Sciatic nerve (tissue), 2 donors: ENCODE data around the gene LDB1. TPM values are rescaled to one million over a fixed set of nuclear protein-coding genes. Genes with fewer than 3 reads are reported as not detected.

Experiments used
- ATAC-seq: fragments of 200-7000 bp; cut with Tn5 transposase; one replicate; pipeline ENCODE4 v1.9.1; 2020; ENCODE audit warnings: mild to moderate bottlenecking, moderate library complexity
- DNase-seq: peaks from one replicate; pipeline ENCODE4 v3.0.0-alpha.2; 2020; ENCODE audit warnings: low spot score
- intact Hi-C: fragments of 100-400 bp; cut with DNase I; formaldehyde crosslinking; loops from one replicate; pipeline ENCODE4 v1.14.2; 2022
- total RNA-seq: library from RNA; stranded (reverse); fragmentation: NEBNext Ultra II Directional; extraction: Animal tissue kit (Norgen Biotek cat#: 25700); gene quantifications from one replicate; pipeline ENCODE4 v1.2.1, GENCODE V29; 2021
- donor health status: DM: no; HTN: no; CAD: no.
- donor health status: DM: no; HTN: no; CAD: no.

LDB1 gene
- 64.3 TPM for total RNA-seq

GRCh38 chr10:102120142-102120990 is at the start of gene LDB1:
Gene LDB1 (minus strand): TSS chr10:102120368. CDS start chr10:102120110, 258 bp downstream.
- ATAC-seq (peak; percentile 57), DNase-seq (peak; percentile 88)
- intact Hi-C loops: no loop called here

DNA sequence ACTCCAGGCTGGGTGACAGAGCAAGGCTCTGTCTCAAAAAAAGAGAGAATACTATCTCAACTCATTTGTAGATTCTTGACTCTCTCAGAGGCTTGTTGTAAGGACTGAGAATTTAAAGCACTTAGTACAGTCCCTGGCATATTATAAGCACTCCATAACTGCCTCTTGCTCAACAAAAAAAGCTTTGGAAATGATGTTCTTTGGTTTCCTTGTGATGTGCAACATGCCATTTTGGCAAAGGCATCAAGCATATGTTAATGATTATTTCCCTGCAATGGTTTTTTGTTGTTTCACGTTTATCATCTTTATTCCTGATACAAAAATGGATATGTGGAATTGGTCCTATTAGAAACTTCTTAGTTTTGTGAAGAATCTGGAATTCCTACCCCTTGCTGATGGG is 47.7 kb upstream of the LDB1 start:
- ATAC-seq (no peak), DNase-seq (no peak)
- intact Hi-C loops: no loop called here

DNA sequence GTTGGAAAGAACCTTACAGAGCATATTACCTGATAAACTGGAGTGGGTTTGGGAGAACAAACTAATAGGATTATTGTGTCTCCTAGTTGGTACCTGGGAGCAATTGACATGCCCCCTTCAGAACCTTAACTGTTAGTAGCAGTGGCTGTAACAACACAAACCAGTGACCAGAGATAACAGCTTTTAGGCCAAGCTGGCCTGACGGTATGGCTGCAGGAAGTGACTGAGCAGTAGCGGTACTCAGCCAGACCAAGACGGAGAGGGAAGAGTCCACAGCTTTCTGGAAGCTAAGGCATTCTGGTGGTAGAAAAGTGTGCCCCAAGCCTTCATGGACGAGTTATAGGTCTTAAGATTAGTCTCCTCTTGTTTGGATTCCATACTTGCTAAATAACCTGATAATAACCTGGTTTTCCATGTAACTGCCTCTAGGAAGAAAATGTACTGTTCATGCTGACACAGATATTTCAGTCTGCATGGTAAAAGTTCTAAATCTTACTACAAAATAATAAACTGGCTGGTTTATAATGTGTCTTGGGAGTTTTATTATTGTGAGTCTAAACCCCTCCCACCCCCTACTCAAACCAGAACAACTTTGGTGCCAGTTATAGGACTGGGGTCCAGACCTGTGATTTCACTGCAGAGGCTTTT is 43.3 kb upstream of the LDB1 start:
- no peak for DNase-seq
- ATAC-seq: no peak
- intact Hi-C loops: no loop called here

DNA sequence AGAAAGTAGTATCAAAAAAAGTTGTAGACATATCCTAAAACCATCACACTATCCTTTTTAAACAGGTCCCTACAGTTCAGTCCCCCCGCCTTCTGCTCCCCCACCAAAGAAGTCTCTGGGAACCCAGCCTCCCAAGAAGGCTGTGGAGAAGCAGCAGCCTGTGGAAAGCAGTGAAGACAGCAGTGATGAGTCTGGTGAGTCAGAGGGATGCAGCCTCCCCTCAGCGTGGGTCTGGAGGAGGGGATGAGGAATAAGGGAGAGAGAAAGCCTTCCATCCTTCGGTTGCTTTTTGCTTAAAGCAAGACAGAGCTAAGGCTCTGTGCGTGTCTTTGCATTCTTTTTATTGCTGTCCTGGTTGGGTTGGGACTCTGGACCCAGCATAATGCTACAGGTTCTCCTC is 39.7 kb upstream of the LDB1 start:
- ATAC-seq (no peak), DNase-seq (no peak)
- intact Hi-C loops: no loop called here

- intact Hi-C loops: no loop called here
- DNase-seq: no peak
- no peak for ATAC-seq
These were observed 39.0 kb upstream of the LDB1 start for GRCh38 chr10:102159051-102159597.

- intact Hi-C loops: no loop called here
- no peak for DNase-seq
- no peak for ATAC-seq
These were observed 37.1 kb upstream of the LDB1 start for GRCh38 chr10:102157224-102157623.

GRCh38 chr10:102154466-102155116 is 34.4 kb upstream of the LDB1 start:
- DNase-seq (no peak), ATAC-seq (no peak)
- intact Hi-C loops: no loop called here

DNA sequence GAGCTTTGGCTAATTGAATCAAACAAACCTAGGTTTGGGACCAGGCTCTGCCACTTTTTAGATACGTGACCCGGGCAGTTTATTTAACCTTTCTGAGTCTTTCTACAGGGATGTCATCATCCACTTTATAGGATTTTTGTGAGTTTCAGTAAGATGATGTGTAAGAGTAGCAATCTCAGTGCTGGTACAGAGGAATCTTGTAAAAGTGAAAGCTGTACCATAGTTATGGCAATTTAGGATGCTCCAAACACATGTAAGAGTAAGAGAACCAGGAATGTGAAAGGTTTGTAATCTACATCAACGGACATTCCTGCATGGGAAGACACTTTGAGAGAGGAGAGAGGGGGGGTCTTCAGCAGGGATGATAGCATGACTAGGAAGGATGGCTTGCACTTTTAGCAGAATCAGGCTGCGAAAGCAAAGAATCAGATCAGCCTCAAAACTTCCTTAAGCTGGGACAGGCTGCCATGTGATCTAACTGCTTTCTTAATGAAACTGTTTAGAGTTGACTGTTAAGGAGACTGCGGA is 33.0 kb upstream of the LDB1 start:
- no peak for ATAC-seq
- no peak for DNase-seq
- intact Hi-C loops: no loop called here

DNA sequence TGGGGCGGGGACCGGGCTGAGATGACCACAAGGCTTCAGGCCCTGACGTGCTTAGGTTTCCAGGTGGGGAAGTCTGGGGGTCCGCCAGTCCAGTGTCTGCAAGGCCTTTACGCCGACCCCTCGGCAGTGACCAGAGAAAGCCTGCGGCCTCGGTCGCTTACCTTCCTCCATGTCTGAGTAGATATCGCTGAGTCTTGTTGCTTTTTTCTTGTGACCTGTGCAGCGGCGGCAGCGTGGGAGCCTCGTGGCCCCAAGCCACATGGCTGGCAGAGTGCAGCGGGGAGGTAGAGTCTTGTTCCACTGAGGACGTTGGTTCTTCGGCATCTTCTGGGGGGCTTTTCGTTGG is 32.4 kb upstream of the LDB1 start:
- intact Hi-C loops: no loop called here
- no peak for ATAC-seq

GRCh38 chr10:102151774-102152544 is 31.8 kb upstream of the LDB1 start, which contains the start of gene NOLC1:
Gene NOLC1 (plus strand): TSS chr10:102152389. CDS start chr10:102152411, 22 bp downstream.
- DNase-seq (peak; percentile 99), ATAC-seq (peak; percentile 99)
- intact Hi-C loops: loop anchor here (1.0 kb wide), 1 partner anchor 352 kb away; no protein-coding TSS in a partner anchor

More for the DNA sequence above, 32.4 kb upstream of the LDB1 start:
- DNase-seq: no peak

GRCh38 chr10:102150970-102151773 is 31.0 kb upstream of the LDB1 start:
- intact Hi-C loops: loop anchor here (1.0 kb wide), 1 partner anchor 353 kb away; no protein-coding TSS in a partner anchor
- ATAC-seq (no peak), DNase-seq (no peak)

DNA sequence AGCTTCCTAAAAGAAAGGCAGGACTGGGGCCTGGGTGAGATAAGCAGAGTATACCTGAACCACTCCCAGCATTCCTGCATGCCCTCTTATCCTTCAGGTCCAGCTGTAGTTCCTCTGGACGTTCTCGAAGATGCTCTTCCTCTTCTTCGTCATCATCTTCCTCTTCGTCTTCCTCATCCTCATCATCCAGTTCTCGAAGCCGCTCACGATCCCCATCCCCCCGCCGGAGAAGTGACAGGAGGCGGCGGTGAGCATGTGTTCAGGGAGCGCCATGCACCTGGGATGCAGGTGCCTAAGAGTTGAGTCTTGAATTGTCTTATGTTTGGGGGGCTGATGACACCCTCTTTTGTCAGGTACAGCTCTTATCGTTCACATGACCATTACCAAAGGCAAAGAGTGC is 28.1 kb upstream of the LDB1 start:
- intact Hi-C loops: no loop called here
- ATAC-seq (no peak), DNase-seq (no peak)

- intact Hi-C loops: no loop called here
- DNase-seq (no peak), ATAC-seq (no peak)
These were observed 27.4 kb upstream of the LDB1 start for GRCh38 chr10:102147561-102147960.

GRCh38 chr10:102146971-102147428 is 26.8 kb upstream of the LDB1 start:
- DNase-seq (no peak), ATAC-seq (no peak)
- intact Hi-C loops: no loop called here

DNA sequence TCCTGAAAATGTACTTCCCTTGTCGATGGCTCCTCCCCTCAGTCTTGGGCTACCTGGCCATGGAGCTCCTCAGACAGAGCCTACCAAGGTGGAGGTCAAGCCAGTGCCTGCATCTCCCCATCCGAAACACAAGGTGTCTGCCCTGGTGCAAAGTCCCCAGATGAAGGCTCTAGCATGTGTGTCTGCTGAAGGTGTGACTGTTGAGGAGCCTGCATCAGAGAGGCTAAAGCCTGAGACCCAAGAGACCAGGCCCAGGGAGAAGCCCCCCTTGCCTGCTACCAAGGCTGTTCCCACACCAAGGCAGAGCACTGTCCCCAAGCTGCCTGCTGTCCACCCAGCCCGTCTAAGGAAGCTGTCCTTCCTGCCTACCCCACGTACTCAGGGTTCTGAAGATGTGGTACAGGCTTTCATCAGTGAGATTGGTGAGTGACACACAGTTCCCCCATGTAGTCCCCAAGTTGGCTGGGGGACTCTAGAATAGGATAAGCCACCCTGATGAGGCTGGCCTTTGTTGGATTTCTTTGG is 21.5 kb upstream of the LDB1 start:
- DNase-seq: no peak
- intact Hi-C loops: no loop called here

DNA sequence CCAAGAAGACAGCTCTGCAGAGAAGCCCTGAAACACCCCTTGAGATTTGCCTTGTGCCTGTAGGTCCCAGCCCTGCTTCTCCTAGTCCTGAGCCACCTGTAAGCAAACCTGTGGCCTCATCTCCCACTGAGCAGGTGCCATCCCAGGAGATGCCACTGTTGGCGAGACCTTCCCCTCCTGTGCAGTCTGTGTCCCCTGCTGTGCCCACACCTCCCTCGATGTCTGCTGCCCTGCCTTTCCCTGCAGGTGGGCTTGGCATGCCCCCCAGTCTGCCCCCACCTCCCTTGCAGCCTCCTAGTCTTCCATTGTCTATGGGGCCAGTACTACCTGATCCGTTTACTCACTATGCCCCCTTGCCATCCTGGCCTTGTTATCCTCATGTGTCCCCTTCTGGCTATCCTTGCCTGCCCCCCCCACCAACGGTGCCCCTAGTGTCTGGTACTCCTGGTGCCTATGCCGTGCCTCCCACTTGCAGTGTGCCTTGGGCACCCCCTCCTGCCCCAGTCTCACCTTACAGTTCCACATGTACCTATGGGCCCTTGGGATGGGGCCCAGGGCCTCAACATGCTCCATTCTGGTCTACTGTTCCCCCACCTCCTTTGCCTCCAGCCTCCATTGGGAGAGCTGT is 20.9 kb upstream of the LDB1 start:
- DNase-seq: no peak
- intact Hi-C loops: no loop called here
- ATAC-seq: no peak

More for the DNA sequence above, 21.5 kb upstream of the LDB1 start:
- ATAC-seq: no peak

DNA sequence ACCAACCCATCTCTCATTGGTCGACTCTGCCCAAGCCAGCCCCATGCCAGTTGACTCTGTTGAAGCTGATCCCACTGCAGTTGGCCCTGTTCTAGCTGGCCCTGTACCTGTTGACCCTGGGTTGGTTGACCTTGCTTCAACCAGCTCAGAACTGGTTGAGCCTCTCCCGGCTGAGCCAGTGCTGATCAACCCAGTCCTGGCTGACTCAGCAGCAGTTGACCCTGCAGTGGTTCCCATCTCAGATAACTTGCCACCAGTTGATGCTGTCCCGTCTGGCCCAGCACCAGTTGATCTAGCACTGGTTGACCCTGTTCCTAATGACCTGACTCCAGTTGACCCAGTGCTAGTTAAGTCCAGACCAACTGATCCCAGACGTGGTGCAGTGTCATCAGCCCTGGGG is 20.1 kb upstream of the LDB1 start:
- intact Hi-C loops: no loop called here
- ATAC-seq (no peak), DNase-seq (no peak)
